ENCODE measurements around the gene FOXM1.

DNA sequence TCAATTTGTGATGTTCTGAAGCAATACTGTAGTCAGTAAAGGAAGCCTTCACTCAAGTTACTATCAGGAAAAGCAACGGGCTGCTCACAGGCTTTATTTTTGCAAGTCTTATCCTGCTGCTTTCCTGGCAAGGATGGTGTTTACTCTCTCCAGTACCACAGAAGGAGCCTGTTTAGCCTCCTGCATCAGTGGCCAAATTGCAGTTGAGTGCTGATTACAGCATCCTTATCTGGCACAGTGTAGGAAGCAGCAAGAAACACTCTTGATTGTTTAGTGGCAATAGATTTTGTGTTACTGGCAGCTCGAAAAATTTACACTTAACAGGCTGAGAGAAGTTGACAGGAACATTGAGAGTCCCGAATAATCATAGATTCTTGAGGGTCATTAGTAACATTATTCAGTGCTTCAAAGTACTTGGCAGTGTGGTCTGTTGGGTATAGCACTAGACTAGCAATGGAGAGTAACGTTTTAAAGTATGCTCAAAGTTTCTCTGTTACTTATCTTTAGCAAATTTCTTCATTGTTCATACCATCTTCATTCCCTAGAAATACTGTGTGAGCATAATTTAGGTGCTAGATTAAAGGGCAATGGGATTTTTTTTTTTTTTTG is 25.4 kb upstream of the FOXM1 start:
- TF ChIP-seq CTCF (IDR thresholded peaks at IDR 0.05) (no peak), POLR2A (IDR thresholded peaks at IDR 0.05) (no peak)

Measured in esophagus squamous epithelium (tissue), 4 donors.